IPS-NIHi11 (cell line): ENCODE results near the gene MSS51.

ENCODE experiments used
- DNase-seq: peaks from one replicate; pipeline ENCODE4 v3.0.0; 2012; ENCODE audit warnings: mixed read lengths, low spot score

MSS51 gene

GRCh38 chr10:73433538-73433867 lies at the start of gene MSS51:
Gene MSS51, minus strand, starts transcription at chr10:73433561. Its CDS starts 5,277 bp downstream, at chr10:73428284.
- DNase-seq, result no peak

DNA sequence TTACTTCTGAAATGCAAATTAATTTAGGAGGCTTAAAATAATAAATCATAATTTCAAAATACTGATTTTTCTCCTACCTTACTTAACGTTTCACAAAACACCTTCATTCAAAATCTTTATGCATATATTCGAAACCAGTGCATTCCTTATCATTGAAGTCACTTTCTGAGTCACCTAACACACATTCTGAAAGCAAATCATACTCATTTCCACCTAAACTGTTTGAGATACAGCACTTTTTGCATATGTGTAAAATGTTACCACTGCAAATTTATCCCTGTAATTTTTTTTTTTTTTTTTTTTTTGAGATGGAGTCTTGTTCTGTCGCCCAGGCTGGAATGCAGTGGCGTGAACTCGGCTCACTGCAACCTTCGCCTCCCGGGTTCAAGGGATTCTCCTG lies 46.8 kb upstream of the MSS51 start:
- DNase-seq, result no peak

DNA sequence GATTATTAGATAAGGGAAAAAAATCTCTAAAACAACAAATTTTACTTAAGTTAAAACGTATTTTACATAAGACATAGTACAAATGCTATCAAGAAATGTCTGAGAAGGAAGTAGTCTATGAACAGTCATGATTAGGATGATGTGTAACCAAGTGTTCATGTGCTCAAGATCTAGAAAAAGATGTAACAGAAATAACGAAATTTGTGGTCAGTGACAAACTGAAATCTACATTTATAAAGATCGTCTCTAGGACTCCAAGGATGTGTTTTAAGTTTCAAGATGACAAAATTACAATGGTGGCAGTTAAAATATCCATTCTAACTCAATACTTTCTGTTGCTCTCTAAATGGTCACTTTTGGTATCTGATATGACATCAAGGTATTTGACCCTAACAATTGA lies 45.3 kb upstream of the MSS51 start:
- no peak for DNase-seq

DNA sequence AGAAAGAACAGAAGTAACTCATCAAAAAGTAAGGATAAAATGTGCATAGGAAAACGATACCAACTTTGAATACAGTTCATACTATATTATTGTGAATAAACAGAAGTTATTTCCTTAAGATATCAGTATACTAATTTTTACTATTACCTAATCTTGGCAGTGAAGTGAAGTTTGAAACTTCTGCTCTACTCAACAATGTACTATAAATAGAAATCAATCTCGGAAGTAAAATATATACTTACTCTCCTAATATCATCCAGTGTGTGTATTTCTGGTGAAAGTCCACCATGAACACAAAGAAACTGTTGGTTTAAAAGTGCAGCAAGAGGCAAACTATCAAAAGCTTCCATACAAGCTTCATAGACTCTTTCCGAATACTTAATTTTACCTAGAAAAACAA lies 37.9 kb upstream of the MSS51 start:
- DNase-seq, result no peak

- DNase-seq, result no peak
Observed at GRCh38 chr10:73469579-73469978, 36.2 kb upstream of the MSS51 start.

GRCh38 chr10:73467206-73467605 lies 33.8 kb upstream of the MSS51 start:
- no peak for DNase-seq

- DNase-seq, result no peak
Observed at GRCh38 chr10:73465978-73466726, 32.8 kb upstream of the MSS51 start.

DNA sequence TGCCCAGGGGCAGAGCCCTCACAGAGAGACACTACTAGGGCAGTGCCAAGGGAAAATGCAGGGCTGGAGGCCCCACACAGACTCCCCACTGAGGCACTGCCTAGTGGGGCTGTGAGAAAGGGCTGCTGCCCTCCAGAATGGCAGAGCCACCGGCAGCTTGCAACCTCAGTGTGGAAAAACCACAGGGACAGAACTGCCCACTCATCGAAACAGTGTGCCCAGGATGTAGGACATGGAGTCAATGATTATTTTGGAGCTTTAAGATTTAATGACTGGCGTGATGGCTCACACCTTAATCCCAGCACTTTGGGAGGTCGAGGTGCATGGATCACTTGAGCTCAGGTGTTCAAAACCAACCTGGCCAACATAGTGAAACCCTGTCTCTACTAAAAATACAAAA lies 27.5 kb upstream of the MSS51 start:
- no peak for DNase-seq

DNA sequence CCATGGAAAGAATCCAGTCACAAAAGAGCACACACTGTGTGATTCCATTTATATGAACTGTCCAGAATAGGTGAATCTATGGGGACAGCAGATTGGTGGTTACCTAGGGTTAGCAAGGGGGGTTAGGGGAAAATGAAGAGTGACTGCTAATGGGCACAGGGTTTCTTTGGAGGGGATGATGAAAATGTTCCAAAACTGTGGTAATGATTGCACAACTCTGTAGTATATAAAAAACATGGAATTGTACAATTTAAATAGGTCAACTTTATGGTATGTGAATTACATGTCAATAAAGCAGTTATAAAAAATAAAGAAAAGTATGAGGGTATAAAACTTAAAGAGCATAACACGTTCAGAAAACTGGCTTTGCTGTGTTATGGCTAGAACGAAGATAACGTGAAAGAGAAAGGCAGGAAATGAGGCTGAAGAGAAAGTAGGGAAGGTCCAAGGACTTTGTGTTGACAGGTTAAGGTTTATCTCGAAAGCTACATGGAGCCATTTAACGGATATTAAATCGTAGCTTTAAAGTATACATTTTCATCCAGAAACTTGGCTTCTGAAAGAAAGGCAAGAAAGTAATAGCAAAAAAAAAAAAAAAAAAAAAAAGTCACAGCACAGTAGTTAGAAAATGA lies 26.4 kb upstream of the MSS51 start:
- DNase-seq, result no peak

DNA sequence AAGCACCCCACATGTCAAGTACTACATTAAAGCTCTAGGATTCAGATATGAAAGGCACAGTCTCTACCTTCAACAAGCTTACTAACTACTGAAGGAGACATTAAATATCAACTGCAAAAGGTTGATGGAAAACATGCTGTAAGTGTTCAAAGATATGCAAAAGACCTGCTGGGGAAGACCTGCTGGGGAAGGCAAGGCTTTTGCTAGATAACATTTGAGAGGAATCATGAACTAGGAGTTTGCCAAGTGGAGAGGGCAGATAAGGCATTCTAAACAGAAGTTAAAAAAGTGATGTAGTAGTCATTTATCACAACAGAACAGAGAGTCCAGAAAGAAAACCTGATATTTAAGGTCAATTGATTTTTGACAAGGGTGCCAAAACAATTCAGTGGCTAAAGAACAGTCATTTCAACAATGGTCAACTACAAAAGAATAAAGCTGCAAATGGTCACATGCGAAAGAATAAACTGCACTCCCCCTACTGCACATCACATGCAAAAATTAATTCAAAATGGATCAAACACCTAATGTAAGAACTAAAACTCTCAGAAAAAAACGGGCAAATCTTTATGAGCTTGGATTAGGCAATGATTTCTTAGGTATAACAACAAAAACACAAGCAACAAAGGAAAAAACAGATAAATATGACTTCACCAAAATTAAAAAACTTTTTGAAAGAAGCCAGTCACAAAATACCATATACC lies 23.0 kb upstream of the MSS51 start:
- DNase-seq, result no peak

- no peak for DNase-seq
Observed at GRCh38 chr10:73449113-73449512, 15.8 kb upstream of the MSS51 start.

- no peak for DNase-seq
Observed at GRCh38 chr10:73448384-73448783, 15.0 kb upstream of the MSS51 start.

DNA sequence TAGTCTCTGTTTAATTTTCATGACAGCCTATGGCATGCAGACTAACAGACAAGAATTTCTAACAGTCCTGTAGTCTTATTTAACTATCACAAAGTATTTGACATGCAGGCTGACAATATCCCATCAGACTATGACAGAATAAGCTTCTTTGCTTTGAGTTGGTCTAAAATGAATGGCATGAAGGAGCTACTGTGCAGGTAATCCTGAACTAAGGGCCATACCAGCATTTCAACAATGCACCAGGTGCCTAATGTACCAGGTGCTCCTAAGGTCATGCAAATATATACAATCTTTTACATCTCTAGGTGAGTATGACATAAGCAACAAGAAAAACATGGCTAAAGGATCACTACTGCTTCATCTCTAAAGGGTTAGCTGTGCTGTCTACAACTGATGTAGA lies 13.6 kb upstream of the MSS51 start:
- DNase-seq, result no peak

GRCh38 chr10:73444457-73444856 lies 11.1 kb upstream of the MSS51 start:
- DNase-seq, result no peak

GRCh38 chr10:73439605-73440312 lies 6.4 kb upstream of the MSS51 start:
- DNase-seq, result no peak

GRCh38 chr10:73439055-73439454 lies 5.7 kb upstream of the MSS51 start:
- DNase-seq, result no peak

GRCh38 chr10:73432646-73433537 lies 469 bp downstream of the MSS51 start:
- DNase-seq, result no peak

GRCh38 chr10:73426318-73426717 lies 7.0 kb downstream of the MSS51 start:
- no peak for DNase-seq

DNA sequence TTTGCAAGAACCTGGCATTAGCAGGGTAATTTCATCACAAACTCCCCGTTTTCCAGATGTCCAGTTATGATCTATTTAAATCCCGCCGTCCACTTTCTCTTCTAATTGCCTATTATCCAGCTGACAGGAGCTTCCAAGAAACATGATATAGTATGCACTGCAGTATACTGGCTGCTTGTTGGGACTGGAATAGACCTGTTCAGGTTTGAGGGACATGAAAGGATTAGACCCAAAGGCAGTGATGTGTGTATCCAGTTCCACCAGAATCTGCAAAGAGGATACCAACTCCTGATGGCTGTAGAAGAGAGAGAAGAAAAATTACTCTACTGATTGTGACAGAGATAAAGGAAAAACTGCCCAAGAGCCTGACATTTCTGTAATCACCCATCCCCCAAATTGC lies 8.9 kb downstream of the MSS51 start:
- no peak for DNase-seq

- no peak for DNase-seq
Observed at GRCh38 chr10:73423309-73423708, 10.1 kb downstream of the MSS51 start.

GRCh38 chr10:73416571-73416970 lies 16.8 kb downstream of the MSS51 start:
- no peak for DNase-seq
